AG10803 (cell line): ENCODE results near the gene RPTOR.

Experiments
- DNase-seq: peaks from one replicate; pipeline ENCODE4 v3.0.0; 2010; ENCODE audit warnings: low read depth
- H3K4me3 ChIP-seq: 2 replicates; pipeline ENCODE4 v1.5.1; 2011; ENCODE audit warnings: mild to moderate bottlenecking, low read length, control low read depth
- CTCF ChIP-seq: conservative IDR thresholded peaks from 2 replicates; pipeline ENCODE4 v1.5.1; 2011; ENCODE audit warnings: mild to moderate bottlenecking, low read length, control low read depth, inconsistent platforms

Gene RPTOR

GRCh38 chr17:80955078-80955477 is 410.4 kb downstream of the RPTOR start:
- no peak overlapping the region for H3K4me3 ChIP-seq
- DNase-seq = no peak
- no peak for TF ChIP-seq CTCF

- DNase-seq = no peak
- no peak overlapping the region for H3K4me3 ChIP-seq
- no peak for TF ChIP-seq CTCF
Measured at GRCh38 chr17:80955671-80956280, 411.1 kb downstream of the RPTOR start.

- no peak overlapping the region for H3K4me3 ChIP-seq
- no peak for TF ChIP-seq CTCF
- DNase-seq = no peak
Measured at GRCh38 chr17:80956321-80957190, 411.9 kb downstream of the RPTOR start.

GRCh38 chr17:80957461-80957941 is 412.9 kb downstream of the RPTOR start:
- no peak overlapping the region for H3K4me3 ChIP-seq
- TF ChIP-seq CTCF = no peak
- no peak for DNase-seq

- TF ChIP-seq CTCF = no peak
- peak; percentile 88 for DNase-seq
Measured at GRCh38 chr17:80959330-80960036, 414.8 kb downstream of the RPTOR start.

GRCh38 chr17:80960037-80960796 is 415.6 kb downstream of the RPTOR start:
- no peak for DNase-seq
- TF ChIP-seq CTCF = no peak
- no peak overlapping the region for H3K4me3 ChIP-seq

More at GRCh38 chr17:80959330-80960036, 414.8 kb downstream of the RPTOR start:
- no peak overlapping the region for H3K4me3 ChIP-seq
